ENCODE data around the gene PPHLN1.

Gene PPHLN1

DNA sequence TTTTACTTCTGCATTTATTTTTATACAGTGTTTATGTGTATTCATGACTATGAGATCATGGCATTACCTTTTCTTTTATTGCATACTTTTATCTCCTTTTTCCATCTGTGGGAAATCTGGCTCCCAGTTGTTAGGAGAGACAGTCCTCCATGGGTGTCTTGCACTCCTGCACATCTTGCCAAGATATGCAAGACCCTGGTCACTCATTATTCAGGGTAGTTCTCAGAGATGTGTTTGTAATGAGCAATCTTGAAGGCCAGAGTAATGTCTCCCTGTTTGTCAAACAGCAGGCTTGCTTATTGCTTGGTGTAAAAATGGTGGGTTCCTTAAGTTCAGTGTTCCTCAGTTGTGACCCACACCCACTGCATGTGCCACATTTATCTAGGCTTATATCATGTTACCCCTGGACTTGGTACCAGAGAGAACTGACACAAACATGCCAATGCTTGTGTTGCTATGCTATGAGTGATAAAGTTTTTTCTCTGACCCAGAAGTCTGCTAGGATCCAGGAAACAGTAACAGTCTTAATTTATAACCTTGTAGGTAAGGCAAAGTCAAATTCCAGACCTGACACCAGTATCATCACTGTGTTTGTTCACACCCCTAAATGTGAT, 36.8 kb downstream of the PPHLN1 start:
- no peaks in the 10 kb centered on the region for H3K27me3 ChIP-seq (ENCODE audit: insufficient read depth, low read length, poor library complexity)
- peaks cover 10% of the 10 kb centered on the region; the same call in 1 of the 2 replicates for H3K36me3 ChIP-seq (ENCODE audit: insufficient read depth, low read length)
- H4K20me1 ChIP-seq (ENCODE audit: insufficient read depth, low read length) = no peaks in the 10 kb centered on the region; the same call in 1 of the 2 replicates
- TF ChIP-seq, protein P1, sequence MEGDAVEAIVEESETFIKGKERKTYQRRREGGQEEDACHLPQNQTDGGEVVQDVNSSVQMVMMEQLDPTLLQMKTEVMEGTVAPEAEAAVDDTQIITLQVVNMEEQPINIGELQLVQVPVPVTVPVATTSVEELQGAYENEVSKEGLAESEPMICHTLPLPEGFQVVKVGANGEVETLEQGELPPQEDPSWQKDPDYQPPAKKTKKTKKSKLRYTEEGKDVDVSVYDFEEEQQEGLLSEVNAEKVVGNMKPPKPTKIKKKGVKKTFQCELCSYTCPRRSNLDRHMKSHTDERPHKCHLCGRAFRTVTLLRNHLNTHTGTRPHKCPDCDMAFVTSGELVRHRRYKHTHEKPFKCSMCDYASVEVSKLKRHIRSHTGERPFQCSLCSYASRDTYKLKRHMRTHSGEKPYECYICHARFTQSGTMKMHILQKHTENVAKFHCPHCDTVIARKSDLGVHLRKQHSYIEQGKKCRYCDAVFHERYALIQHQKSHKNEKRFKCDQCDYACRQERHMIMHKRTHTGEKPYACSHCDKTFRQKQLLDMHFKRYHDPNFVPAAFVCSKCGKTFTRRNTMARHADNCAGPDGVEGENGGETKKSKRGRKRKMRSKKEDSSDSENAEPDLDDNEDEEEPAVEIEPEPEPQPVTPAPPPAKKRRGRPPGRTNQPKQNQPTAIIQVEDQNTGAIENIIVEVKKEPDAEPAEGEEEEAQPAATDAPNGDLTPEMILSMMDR (IDR thresholded peaks at IDR 0.05; ENCODE audit: borderline replicate concordance, extremely low read depth, low read length, poor library complexity, severe bottlenecking) = no peak
- no peak for TF ChIP-seq EZH2 (IDR thresholded peaks at IDR 0.05; ENCODE audit: borderline replicate concordance, low read depth, low read length, severe bottlenecking)
- ATAC-seq (ENCODE audit: insufficient read depth, low read depth) (no peak), DNase-seq (no peak)
- H3K4me3 ChIP-seq (ENCODE audit: low read depth in 1 of 2, low read length in 2 of 2) = no peak overlapping the region
- no peaks in the 10 kb centered on the region for H3K4me1 ChIP-seq (ENCODE audit: insufficient read depth, low read length)
- peaks cover 5% of the 10 kb centered on the region; the same call in 1 of the 2 replicates for H3K79me2 ChIP-seq (ENCODE audit: insufficient read depth, low read length)
- no peaks in the 10 kb centered on the region for H3K9me3 ChIP-seq (ENCODE audit: insufficient read depth, low read length, severe bottlenecking)
- no peak overlapping the region for H3K27ac ChIP-seq (ENCODE audit: low read length)
- no peak overlapping the region for H2AFZ ChIP-seq (ENCODE audit: low read depth, low read length)
- H3K9ac ChIP-seq (ENCODE audit: low read depth, low read length) = no peak overlapping the region
- H3K4me2 ChIP-seq (ENCODE audit: insufficient read depth, low read length) = no peak overlapping the region

DNA sequence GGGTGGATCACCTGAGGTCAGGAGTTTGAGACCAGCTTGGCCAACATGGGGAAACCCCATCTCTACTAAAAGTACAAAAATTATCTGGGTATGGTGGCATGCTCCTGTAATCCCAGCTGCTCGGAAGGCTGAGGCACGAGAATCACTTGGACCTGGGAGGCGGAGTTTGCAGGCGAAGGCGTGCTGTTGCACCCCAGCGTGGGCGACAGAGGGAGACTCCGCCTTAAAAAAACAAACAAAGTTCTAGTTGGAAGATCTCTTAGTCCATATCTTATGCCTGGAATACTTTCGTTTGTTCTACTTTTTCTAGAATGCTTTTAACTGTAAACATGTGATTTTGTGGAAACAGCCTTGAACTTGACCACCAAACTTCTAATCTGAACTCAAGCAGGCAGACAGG, 38.7 kb downstream of the PPHLN1 start:
- H3K4me2 ChIP-seq (ENCODE audit: insufficient read depth, low read length) = no peak overlapping the region
- ATAC-seq (ENCODE audit: insufficient read depth, low read depth) (no peak), DNase-seq (no peak)
- H3K27ac ChIP-seq (ENCODE audit: low read length) = no peak overlapping the region
- H3K4me1 ChIP-seq (ENCODE audit: insufficient read depth, low read length) = no peaks in the 10 kb centered on the region
- H4K20me1 ChIP-seq (ENCODE audit: insufficient read depth, low read length) = no peaks in the 10 kb centered on the region; the same call in 1 of the 2 replicates
- H3K36me3 ChIP-seq (ENCODE audit: insufficient read depth, low read length) = peaks cover 5% of the 10 kb centered on the region; the same call in 1 of the 2 replicates
- TF ChIP-seq EZH2 (IDR thresholded peaks at IDR 0.05; ENCODE audit: borderline replicate concordance, low read depth, low read length, severe bottlenecking) = no peak
- TF ChIP-seq, protein P1 (IDR thresholded peaks at IDR 0.05; ENCODE audit: borderline replicate concordance, extremely low read depth, low read length, poor library complexity, severe bottlenecking) = no peak
- peaks cover 5% of the 10 kb centered on the region; the same call in 1 of the 2 replicates for H3K79me2 ChIP-seq (ENCODE audit: insufficient read depth, low read length)
- H3K27me3 ChIP-seq (ENCODE audit: insufficient read depth, low read length, poor library complexity) = no peaks in the 10 kb centered on the region
- H2AFZ ChIP-seq (ENCODE audit: low read depth, low read length) = no peak overlapping the region
- H3K9ac ChIP-seq (ENCODE audit: low read depth, low read length) = no peak overlapping the region
- H3K9me3 ChIP-seq (ENCODE audit: insufficient read depth, low read length, severe bottlenecking) = no peaks in the 10 kb centered on the region
- H3K4me3 ChIP-seq (ENCODE audit: low read depth in 1 of 2, low read length in 2 of 2) = no peak overlapping the region

GRCh38 chr12:42365486-42365885, 39.5 kb downstream of the PPHLN1 start:
- H3K36me3 ChIP-seq (ENCODE audit: insufficient read depth, low read length) = peaks cover 5% of the 10 kb centered on the region; the same call in 1 of the 2 replicates
- no peak overlapping the region for H3K27ac ChIP-seq (ENCODE audit: low read length)
- peaks cover 5% of the 10 kb centered on the region; the same call in 1 of the 2 replicates for H3K79me2 ChIP-seq (ENCODE audit: insufficient read depth, low read length)
- ATAC-seq (ENCODE audit: insufficient read depth, low read depth) (no peak), DNase-seq (no peak)
- H3K9me3 ChIP-seq (ENCODE audit: insufficient read depth, low read length, severe bottlenecking) = no peaks in the 10 kb centered on the region
- H3K4me1 ChIP-seq (ENCODE audit: insufficient read depth, low read length) = no peaks in the 10 kb centered on the region
- H3K4me3 ChIP-seq (ENCODE audit: low read depth in 1 of 2, low read length in 2 of 2) = no peak overlapping the region
- no peaks in the 10 kb centered on the region for H3K27me3 ChIP-seq (ENCODE audit: insufficient read depth, low read length, poor library complexity)
- no peak overlapping the region for H2AFZ ChIP-seq (ENCODE audit: low read depth, low read length)
- H4K20me1 ChIP-seq (ENCODE audit: insufficient read depth, low read length) = no peaks in the 10 kb centered on the region; the same call in 1 of the 2 replicates
- no peak overlapping the region for H3K4me2 ChIP-seq (ENCODE audit: insufficient read depth, low read length)
- H3K9ac ChIP-seq (ENCODE audit: low read depth, low read length) = no peak overlapping the region
- TF ChIP-seq, protein P1 (IDR thresholded peaks at IDR 0.05; ENCODE audit: borderline replicate concordance, extremely low read depth, low read length, poor library complexity, severe bottlenecking) = no peak
- no peak for TF ChIP-seq EZH2 (IDR thresholded peaks at IDR 0.05; ENCODE audit: borderline replicate concordance, low read depth, low read length, severe bottlenecking)

All from DND-41 (cell line).